Myocyte (in vitro differentiated cells): ENCODE measurements around the gene NCAPD2. TPM values are rescaled to one million over a fixed set of nuclear protein-coding genes. Genes with fewer than 3 reads are reported as not detected.
"Not testable (repeated sequence)": the region's sequence is repeated elsewhere in the genome, so short reads cannot be mapped to it uniquely, and the experiment has no call there.

ENCODE experiments used
- DNase-seq: peaks from one replicate; pipeline ENCODE4 v3.0.0-alpha.2; 2012; ENCODE audit warnings: low read depth
- total RNA-seq: library from RNA; depleted of rRNA; stranded (reverse); fragments of >200 nt; gene quantifications from 2 replicates; pipeline ENCODE4 v1.2.3, GENCODE V29; 2014

Gene NCAPD2
- total RNA-seq, 1 donor from 2014 or later, result 40.4 TPM

DNA sequence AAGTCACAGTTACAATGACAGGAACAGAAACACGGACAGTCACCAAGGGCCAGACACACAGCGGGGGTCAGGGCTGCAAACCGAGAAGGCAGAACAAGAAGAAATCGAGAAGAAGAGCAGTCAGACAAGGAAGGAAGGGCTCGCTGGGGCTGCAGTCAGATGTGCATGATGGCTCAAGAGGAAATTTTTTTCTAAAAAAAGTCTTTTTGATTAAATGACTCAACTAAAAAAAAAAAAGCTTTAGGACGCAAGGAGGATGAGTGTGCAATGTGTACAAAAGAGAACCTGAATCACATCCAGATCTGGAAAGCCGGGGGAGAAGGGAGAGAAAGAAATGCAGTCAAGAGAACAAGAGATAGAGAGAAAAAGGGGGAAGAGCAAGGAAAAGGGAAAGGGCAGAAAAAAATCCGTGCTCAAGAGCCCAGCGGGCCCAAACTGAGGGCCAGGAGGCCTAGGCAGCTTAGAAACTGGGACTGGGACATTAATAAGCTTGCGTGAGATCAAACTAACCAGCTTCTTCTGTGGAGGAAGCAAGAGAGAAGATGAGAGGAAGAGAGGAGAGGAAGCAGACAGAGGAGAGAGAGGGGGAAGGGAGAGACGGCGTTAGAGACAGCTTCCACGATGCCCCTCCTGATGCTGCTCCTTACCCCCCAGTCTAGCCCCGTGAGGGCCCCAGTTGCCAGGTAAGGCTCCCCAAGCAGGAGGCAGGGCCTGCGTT is 55.2 kb downstream of the NCAPD2 start:
- DNase-seq, result peak; percentile 49

DNA sequence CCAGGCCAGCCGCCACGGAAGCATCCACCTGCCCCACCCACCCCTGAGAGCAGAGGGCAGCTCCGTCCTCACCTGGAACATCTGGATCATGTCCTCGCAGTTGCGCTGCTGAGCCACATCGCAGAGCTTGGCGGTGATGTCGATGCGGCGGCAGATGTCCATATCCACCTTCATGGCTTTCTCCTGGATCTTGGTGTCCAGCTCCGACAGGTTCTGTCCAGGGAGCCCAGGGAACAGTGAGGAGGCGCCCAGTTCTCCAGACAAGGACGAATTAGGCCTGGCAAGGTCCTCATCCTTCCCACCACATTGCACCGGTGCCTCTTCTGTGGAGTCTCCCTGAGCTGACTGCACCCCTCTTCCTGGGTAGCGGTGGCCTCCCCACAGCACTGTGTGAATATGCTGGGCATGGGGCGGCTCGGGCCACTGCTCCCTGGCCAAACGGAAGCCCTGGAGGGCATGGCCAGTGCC is 55.8 kb downstream of the NCAPD2 start:
- DNase-seq, result peak; percentile 27

DNA sequence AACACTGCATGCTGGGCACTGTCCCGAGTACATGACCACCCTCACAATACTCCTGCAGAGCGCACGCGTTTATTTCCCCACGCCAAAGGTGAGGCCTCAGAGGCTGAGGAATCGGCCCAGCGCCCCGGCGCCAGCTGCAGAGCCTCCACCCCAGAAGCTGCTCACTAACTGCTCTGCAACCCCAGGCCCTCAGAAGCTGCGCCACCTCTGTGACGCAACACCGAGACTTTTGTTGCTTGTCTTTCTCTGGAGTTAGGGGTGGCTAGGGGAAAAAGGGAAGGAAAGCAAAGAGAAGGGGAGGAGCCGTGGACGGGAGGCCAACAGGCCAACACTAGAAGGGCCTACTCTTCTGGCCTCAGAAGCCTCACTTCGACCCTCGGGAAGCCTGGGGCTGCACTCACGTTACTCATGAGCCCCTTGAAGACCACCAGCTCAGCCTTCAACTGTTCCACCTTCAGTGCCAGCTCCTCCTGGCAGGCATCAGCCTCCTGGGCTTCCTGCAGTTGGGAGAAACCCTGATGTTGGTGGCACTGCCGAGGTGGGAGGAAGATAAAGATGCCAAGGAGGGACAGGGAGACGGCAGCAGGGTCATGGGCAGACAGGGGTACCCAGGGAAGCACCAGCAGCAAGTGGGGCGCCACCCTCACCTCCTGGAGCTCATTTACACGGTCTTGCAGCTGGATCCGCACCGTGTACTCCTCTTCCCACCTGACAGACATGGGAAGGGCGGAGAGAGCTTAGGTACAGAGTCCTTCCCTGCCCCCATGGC is 56.6 kb downstream of the NCAPD2 start:
- peak; percentile 50 for DNase-seq

DNA sequence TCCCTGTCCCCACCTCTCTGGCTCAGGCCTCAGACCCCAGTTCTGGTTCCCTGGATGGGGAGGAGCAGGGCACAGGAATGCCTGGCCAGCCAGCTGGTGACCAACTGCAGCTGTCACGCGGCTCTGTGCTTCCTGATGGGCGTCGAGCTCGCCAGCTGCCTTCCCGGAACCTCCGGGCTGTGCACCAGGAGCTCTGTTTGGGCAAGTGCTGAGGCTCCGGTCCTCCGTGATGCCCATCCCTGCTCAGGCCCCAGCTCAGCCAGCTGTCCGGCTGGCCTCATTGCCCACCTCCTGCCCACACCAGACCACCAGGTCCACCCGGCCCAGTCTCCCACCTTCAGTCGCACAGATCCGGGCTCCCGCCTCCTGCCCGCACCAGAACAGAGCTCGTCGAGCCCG is 57.2 kb downstream of the NCAPD2 start:
- DNase-seq, result peak; percentile 99

DNA sequence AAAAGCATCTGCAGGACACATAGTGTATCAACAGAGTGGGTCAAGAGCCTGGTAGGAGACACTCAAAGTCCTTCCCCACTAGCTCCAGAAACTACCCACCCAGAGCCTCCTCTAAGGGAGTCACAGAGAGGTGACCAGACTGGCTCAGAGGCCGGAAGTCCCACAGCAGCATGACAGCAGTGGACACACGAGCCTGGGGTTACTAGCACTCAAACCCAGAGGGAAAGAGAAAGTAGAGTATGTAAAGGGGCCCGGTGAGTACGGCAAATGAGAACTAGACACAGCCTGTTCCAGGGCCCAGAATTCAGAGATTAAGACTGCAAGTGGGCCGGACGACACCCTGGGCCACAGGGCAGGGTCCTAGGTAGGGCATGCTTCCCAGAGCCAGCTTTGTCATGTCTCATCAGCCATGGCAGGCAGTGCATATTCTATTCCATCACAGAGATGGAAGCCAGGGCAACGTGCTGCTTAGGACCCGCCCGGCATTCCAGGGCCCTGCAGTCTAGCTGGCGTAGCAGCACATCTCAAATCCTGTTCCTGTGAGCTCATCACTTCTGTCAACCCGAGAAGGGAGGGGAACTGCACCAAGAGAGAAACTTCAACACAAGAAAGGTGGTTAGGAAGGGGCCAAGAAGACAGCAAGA is 57.7 kb downstream of the NCAPD2 start:
- DNase-seq, result peak; percentile 85

DNA sequence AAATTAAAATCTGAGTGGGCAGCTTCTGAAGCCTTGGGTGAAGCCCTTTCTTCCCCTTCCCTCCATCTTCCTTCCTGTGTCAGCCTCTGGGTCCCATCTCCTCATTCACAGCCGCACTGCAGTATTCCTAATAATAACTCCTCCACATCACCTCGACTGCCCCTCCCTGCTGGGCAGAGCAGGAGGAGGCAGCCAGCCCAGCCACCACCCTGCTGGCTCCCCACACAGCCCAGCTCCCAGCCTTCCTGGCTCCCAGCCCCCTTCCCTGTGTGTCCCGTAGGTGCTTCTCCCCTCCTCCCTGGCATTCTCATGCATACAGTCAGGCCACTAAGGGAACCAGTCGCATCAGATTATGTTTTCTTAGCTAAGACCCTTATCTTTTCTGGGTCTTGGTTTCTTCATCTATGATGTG is 58.2 kb downstream of the NCAPD2 start:
- peak; percentile 96 for DNase-seq

DNA sequence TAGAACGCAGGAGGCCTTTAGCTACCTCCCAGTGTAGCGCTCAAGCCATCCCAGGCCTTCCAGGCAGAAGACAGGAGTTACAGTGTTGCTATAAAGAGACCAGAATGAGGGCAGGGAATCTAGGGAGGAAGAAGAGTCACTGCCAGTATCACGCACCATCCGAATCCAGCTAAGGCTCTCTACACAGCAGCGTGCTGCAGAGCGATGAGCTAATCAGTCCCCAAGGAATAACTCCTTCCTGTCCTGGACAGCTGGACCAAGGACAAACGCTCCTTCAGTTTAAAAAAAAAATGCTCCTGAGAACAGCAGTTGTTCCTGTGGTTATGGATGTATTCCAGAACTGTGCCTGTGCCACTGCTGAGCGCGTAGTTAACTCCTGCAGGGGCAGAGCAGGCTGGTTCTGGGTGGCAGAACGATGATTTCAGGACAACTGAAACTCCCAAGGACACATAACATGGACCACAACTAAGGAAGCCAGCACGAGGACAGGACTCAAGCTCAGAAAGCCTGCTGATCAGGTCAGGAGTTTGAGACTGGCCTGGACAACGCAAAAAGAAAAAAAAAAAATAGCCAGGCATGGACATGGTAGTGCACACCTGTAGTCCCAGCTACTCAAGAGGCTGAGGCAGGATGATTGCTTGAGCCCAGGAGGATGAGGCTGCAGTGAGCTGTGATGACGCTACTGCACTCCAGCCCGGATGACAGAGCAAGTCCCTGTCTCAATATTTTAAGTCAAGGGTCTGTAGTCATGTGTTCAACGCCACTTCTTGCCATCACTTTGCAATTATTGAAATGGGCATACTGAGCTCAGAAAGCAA is 59.4 kb downstream of the NCAPD2 start:
- peak; percentile 100 for DNase-seq

DNA sequence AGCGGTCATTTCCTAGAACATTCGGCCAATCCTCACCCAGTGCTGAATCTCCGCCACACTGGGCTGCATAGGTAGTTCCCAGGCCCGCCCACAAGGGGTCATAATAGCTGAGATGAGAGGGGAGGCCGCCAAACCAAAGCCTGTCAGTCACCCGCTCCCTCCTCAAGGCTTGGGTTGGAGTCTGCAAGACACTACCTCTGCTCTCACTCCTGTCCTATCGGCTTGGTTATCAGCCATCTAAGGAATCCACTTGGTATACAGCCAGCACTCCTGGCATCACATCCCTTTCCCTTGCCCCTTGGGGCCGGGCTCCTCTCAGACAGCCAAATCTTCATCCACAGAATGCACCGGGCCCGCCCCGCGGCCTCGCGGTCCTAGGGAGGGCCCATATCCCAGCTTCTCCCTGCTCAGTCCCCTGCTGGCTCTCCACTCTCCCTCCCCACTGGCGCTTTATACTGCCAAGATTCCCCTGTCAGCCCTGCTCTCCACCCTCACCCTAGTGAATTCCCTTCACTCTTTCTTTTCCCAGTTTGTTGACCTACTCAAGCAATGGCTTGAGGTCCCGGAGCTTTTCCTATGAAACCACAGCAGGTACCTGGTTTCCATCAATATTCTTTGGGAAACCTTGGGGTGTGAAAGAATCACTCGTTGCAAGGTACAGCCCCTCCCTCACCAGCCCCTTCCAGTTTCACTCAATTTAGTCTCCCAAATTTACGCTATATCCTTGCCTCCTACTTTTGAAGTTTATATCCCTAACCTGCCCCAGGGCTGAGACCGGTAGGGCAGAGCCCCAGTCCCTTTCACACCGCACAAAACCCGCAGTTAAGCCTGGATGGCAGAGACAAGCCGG is 60.5 kb downstream of the NCAPD2 start:
- DNase-seq, result peak; percentile 98

DNA sequence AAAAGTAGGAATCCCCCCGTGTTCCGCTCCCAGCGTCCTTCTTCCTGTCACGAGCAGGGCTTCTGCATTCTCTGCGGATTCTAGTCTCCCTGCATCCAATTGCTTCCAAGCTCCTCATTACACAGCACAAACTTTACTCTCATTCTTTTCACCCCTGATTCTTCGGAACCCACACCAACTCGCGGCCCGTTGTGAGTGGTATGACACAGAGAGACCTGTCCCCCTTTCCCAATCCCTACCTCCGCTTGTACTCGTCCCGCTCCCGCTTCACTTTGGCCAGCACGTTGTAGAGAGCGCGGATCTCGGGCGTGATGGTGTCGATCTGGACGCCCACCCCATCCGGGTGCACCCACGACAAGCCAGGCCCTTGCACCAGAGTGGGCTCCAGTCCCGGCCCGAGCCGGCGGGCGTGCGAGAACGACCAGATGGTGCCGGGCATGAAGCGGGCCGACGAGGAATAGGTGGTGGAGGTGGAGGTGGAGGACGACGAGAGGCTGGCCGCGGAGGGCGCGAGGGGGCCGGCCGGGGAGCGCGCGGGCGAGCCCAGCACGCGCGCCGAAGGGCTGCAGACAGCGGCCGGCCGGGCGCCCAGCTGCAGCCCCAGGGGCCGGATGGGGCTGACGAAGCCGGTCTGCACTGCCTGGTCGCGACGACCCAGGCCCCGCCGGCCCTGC is 61.3 kb downstream of the NCAPD2 start:
- DNase-seq, result peak; percentile 21

DNA sequence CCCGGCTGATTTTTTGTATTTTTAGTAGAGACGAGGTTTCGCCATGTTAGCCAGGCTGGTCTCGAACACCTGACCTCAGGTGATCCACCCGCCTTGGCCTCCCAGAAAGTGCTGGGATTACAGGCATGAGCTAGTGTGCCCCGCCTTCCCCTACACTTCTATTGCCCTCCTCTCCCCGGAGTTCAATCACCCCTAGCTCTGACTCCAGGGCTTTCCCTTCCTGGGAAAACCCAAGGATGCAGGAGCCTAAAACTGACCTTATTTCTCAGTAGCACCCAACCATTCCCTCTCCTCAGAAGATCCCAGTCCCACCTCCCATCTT is 62.6 kb downstream of the NCAPD2 start:
- DNase-seq, result not testable (repeated sequence)

DNA sequence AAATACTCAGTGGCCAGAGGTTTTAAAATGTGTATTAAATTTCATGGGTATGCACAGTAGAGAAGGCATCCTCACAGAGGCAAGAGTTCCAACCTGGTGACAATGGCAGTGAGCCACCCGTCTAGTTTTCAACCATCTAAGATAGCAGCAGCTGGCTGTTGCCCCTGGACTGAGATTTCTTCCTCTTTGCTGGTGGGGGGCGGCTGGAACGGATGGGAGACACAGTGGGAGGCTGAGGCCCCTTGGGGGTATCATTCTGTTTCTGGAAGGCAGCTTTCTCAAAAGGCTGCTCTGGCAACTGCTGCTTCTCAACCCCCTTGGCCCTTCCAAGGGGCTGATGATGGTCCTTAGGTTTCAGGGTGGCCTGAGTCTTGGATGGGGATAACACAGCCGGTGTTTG is 63.0 kb downstream of the NCAPD2 start:
- no peak for DNase-seq

DNA sequence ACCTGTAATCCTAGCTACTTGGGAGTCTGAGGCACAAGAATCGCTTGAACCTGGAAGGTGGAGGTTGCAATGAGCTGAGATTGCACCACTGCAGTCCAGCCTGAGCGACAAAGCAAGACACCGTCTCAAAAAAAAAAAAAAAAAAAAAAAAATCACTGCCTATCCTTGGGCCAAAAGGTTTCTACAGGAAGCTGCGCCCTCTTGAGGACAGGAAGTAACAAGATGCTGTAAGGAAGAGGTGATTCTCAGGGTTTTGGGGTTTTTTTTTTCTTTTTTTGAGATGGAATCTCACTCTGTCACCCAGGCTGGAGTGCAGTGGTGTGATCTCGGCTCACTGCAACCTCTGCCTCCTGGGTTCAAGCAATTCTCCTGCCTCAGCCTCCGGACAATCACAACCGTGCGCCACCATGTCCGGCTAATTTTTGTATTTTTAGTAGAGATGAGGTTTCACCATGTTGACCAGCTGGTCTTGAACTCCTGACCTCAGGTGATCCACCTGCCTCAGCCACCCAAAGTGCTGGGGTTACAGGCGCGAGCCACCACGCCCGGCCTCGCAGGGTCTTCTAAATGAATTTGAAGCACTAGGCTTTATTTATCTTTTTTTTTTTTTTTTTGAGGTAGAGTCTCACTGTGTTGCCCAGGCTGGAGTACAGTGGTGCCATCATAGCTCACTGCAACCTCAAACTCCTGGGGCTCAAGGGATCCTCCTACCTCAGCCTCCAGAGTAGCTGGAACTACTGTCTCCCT is 64.3 kb downstream of the NCAPD2 start:
- DNase-seq, result peak; percentile 82

DNA sequence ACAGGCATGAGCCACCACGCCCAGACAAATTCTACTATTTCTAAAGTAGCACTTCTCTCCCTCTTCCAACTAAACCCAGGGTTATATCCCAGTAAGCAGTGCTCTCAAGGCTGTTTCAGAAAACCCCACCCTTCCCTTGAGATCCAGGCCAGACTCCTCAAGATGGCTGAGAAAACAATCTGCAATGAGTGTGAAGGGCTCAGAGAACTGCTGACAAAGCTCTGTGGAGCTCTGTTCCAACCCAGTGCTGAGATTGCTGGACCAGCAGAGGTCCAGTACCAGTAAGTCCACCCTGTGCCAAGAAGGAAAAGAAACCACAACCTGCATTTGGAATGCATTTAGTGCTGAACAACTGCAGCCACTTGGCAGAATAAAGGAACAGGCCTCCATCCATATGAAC is 65.6 kb downstream of the NCAPD2 start:
- DNase-seq, result no peak

DNA sequence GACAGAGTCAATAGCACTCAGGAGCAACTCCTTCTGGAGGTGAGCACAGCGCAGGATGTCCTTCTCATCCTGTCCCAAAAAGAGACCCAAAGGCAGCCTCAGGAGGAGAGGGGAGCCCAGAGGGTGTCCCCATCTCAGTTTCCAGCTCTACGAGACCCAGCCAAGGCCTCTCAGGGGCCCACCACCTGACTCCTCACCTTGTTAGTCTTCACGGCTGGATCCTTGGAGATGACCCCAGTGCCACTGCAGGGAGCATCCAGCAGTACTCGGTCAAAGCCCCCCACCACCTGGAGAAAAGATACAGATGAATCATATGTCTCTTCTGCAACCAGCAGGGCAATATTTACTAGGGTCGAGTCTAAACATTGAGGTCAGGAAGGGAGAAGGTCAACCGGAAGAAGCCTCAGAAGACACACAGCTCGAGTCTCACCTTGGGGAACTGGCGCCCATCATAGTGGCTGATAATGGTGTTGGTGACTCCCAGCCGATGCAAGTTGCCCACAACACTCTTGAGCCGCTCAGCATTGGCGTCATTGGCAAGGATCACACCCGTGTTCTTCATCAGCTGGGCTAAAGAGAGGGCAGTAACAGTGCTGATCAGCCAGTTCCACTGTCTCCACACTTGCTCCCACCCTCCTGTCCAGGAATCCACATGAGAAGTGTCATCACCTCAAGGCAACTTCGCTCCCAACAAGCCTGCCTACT is 66.8 kb downstream of the NCAPD2 start:
- no peak for DNase-seq

DNA sequence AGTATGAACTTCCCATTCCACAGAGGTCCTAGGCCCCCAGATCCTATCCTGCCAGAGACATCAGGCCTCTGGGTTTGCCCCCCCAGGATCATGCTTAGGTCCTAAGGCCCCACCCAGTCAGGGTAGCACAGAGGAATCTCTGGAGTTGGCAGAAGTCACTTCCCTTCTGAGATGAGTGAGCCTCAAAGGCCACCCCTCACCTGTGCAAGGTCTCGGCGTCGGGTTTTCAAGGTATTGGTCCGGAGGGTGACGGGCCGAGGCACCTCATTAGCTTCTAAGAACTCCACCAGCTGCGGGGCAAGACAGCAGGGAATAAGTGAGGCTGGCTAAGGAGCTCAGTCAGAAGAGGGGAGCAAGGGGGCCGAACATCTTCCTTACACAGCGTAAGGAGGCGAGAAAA is 69.0 kb downstream of the NCAPD2 start:
- no peak for DNase-seq

DNA sequence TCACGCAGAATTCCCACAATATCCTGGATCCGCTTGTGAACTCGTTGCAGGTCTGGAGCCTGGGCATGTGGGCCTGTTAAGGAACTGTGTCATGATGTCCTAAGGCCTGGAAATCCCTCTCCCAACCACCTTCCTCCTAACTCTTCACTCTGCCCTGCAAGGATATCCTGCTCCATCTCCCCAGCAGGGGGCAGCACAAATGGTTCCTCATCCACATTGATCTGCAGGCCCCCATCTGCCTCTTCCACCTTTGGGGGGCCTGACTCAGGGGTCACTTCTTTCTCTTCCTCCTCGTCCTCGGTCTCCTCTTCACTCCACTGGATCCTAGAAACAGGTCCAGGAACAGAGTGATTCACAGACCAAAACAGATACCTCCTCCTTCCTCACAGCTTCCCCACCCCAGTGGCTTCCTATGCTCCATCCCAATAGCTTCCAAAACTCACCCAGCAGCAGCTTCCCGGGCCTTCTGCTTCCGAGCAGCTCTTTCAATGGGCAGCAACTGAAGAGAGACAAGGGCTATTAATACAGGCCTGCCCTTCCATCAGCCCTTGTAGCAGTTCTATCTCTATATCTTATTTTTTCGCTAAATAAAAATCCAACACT is 69.6 kb downstream of the NCAPD2 start:
- peak; percentile 67 for DNase-seq

DNA sequence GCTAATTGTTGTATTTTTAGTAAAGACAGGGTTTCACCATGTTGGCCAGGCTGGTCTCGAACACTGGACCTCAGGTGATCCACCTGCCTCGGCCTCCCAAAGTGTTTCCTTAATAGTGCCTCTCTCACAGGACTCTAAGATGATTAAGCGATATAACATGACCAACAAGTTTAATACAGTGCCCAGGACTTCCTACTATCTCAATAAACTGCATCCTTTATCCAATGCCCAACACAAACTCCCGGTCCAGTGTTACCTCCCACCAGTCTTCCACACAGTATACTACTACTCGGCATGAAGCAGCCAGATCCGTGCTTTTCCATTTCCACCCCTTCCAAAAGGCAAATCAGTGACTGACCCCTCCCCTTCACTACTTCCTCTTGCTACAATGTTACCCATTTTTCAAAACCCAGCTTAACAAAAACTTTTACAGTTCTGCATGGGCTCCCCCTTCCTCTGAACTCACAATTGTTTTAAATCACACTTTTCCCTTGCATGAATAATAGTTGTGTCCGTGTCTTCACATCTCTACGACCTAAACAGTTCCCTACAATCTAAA is 73.3 kb downstream of the NCAPD2 start:
- DNase-seq, result no peak

DNA sequence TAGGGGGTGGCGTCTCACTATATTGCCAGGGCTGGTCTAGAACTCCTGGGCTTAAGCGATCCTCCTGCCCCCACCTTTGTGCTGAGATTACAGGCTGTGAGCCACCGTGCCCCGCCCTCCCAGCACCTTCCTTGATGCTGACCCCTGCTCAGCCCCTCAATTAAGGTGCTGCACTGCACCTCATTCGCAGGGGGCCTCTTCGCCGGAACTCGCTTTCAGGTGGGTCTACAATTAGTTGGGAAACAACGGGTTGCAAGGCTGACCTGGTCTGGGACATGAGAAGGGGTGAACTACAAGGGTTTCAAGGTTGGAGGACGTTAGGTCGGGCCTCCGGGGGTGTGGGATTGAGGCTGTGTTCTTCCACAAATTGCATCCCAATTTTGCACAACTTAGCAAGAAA is 75.4 kb downstream of the NCAPD2 start:
- no peak for DNase-seq
